Renal pelvis (tissue), 4 donors: ENCODE measurements around the gene DGUOK. TPM values are rescaled to one million over a fixed set of nuclear protein-coding genes. Genes with fewer than 3 reads are reported as not detected.

Source experiments
- DNase-seq: peaks from one replicate; pipeline ENCODE4 v3.0.0-alpha.2; 2013
- polyA plus RNA-seq, 3 donors: library from polyadenylated mRNA; unstranded; fragments of 120-200 nt; gene quantifications; one replicate each; pipeline ENCODE4 v1.2.1, GENCODE V29; 2013; ENCODE audit not compliant: insufficient read length in 3 of 3

Gene DGUOK
- polyA plus RNA-seq, 3 donors: 62.8 to 65.1 (median 63.6) TPM

GRCh38 chr2:73914667-73915066 is 12.0 kb upstream of the DGUOK start:
- no peak for DNase-seq

GRCh38 chr2:73915437-73915993 is 11.2 kb upstream of the DGUOK start:
- no peak for DNase-seq

GRCh38 chr2:73916666-73917065 is 10.0 kb upstream of the DGUOK start:
- DNase-seq: no peak

- no peak for DNase-seq
Measured at GRCh38 chr2:73917296-73917695, 9.4 kb upstream of the DGUOK start.

GRCh38 chr2:73917696-73918207 is 8.9 kb upstream of the DGUOK start:
- DNase-seq: no peak

- no peak for DNase-seq
Measured at GRCh38 chr2:73918856-73919255, 7.8 kb upstream of the DGUOK start.

GRCh38 chr2:73919596-73920228 is 7.0 kb upstream of the DGUOK start:
- no peak for DNase-seq

GRCh38 chr2:73920577-73921545 is 5.8 kb upstream of the DGUOK start:
- no peak for DNase-seq

GRCh38 chr2:73921581-73921980 is 5.1 kb upstream of the DGUOK start:
- DNase-seq: no peak

- DNase-seq: no peak
Measured at GRCh38 chr2:73922681-73923080, 4.0 kb upstream of the DGUOK start.

- no peak for DNase-seq
Measured at GRCh38 chr2:73925033-73925704, 1.5 kb upstream of the DGUOK start.

- DNase-seq: no peak
Measured at GRCh38 chr2:73925853-73926492, 707 bp upstream of the DGUOK start.

GRCh38 chr2:73927344-73927743 is 664 bp downstream of the DGUOK start:
- DNase-seq: no peak

GRCh38 chr2:73928963-73929347 is 2.3 kb downstream of the DGUOK start:
- no peak for DNase-seq

GRCh38 chr2:73930386-73930785 is 3.7 kb downstream of the DGUOK start:
- no peak for DNase-seq

GRCh38 chr2:73931531-73932500 is 5.1 kb downstream of the DGUOK start:
- DNase-seq: no peak

GRCh38 chr2:73933194-73933593 is 6.5 kb downstream of the DGUOK start:
- DNase-seq: no peak

GRCh38 chr2:73935641-73936040 is 9.0 kb downstream of the DGUOK start:
- DNase-seq: no peak

GRCh38 chr2:73937103-73937885 is 10.6 kb downstream of the DGUOK start:
- DNase-seq: no peak

GRCh38 chr2:73937899-73938298 is 11.2 kb downstream of the DGUOK start:
- DNase-seq: no peak
